ENCODE data around the gene TSC1.
"Not testable (repeated sequence)": the region's sequence is repeated elsewhere in the genome, so short reads cannot be mapped to it uniquely, and the experiment has no call there.

TSC1 gene

DNA sequence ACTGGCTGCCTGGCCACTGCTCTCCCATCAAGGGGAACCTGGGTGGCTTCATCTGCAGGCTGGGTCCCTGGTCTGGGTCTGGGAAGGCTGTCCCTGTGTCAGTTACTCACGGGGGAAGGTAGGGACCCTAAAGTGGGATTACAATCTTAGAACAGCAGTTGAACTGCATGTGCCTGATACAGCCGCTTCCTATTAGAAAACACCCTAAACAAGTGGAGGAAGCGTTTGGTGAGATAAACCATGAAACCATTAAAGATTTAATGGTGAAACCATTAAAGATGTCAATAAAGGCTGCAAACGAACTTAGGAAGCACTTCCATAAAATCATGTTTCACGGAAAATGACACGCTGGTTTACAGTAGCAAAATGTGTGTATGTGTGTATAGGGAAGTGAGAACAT is 31.5 kb upstream of the TSC1 start:
- no peak for DNase-seq

DNA sequence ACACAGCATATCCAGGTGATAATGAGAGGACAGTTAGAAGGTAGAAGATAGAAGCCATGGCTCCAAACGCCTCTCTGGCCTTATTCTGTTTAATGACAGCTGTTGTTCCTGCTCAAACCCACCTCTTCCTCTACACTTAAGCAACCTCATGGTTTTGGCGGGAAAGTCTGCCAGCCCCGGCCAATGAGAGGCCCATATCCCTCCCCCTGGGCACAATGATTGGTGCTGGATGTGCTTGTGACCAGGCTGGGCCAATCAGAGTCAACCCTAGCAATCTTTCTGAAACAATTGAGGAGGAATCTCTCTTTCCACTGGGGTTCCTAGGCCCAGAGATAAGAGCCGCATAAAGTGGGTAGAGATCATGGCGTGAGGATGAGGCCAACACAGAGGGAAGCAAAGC is 29.3 kb upstream of the TSC1 start:
- no peak for DNase-seq

DNA sequence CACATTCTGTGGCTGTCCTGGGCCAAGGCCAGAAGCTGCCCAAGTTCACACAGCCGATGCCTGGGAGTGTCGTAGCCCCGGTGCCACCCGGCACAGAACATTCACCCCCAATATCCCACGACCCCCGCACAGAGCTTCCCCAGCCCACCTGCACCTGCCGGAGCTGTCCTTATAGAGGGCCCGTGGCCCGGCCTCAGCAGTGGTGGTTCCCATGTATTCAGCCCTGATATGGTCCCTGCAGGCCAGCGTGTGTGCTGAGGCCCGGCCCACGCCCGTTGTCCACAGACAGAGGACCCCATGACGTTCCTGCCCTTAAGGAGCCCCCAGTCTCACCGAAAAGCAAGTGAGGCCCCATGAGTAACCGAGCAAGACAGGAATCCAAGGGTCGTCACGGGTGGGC is 28.8 kb upstream of the TSC1 start:
- DNase-seq = no peak

DNA sequence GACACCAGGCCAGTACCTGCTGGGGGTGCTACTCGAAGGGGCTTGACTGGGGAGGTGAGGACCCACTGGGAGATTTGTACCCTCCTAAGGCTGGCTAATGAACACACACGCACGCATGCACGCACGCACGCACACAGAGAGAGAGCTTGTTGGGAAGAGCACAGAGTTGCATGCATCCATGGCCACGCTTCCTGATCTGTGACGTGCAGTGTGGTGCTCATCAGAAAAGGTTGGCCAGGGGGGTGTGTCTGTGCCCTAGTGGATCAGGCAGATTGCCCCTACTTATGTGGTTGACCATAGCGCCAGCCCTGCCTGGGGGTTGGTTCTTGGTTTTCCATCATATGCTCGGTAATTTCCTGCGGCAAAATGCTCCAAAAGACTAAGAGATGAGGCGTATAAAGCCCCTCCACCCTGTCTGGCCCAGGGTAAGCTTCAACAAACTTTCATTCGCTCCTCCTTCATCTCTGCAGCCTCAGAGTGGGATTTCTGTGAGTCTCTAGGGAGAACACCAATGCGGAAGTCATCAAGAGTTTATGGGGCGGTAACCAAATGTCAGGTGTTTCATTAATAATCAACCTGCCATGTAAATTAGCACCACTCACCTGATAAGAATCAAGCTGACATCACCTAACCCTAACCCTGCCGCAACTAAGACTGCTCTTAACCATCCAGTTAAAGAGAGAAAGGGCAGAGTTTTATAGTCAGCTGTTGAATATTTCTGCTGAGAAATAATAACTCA is 26.1 kb upstream of the TSC1 start:
- DNase-seq = no peak

DNA sequence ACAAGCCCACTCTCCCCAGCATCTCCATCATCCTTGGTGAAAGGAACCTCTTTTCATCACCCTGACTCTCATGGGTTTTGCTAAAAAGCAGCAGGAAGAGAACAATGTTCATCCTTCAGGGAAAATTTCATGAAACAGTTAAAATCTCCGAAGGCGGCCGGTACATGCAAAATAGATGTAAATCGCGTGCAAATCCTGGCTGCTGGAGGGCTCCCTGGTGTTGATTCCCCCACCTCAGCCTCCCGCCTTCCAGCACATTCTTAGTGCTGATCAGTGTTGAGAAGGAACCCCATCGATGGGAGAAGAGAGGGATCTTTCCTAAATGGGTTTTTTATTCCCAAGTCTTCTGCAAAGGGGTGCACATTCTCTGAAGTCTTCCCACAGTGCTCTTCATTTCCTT is 25.4 kb upstream of the TSC1 start:
- DNase-seq = no peak

DNA sequence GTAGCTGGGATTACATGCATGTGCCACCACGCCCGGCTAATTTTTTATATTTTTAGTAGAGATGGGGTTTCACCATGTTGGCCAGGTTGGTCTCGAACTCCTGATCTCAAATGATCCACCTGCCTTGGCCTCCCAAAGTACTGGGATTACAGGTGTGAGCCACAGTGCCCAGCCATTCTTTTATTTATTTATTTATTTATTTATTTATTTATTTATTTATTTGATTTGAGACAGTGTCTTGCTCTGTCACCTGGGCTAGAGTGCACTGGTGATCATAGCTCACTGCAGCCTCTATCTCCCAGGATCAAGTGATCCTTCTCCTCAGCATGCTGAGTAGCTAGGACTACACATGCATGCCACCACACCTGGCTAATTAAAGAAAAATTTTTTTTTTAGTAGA is 23.5 kb upstream of the TSC1 start:
- DNase-seq = not testable (repeated sequence)

DNA sequence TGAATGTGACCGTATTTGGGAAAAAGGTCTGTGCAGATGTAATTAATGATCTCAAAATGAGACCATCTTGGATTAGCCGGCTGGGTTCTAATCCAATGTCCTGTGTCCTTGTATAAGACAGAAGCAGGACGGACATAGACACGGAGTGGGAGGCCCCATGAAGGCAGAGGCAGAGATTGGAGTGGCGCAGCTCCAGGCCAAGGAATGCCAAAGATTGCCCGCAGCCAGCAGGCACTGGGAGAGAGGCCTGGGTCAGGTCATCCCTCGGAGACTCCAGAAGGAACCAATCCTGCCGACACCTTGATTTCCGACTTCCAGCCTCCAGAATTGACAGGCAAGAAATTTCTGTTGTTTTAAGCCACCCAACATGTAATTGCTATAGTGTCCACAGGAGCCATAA is 21.1 kb upstream of the TSC1 start:
- no peak for DNase-seq

DNA sequence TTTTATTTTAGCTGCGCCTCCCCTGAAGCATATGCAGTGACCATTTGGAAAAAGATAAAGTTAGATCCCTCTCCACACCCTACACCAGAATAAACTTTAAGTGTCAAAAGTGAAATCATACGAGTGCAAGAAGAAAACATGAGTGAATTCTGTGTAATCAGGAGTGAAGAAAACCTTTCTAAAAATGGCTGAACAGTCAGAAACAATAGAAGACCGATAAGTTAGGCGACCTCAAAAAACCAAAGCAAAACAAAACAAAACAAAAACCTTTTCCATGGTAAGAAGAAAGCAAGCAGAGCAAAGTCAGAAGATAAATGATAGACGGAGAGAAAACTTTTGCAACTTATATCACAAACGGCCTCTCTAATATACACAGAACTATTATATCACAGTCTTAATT is 16.6 kb upstream of the TSC1 start:
- DNase-seq = no peak

DNA sequence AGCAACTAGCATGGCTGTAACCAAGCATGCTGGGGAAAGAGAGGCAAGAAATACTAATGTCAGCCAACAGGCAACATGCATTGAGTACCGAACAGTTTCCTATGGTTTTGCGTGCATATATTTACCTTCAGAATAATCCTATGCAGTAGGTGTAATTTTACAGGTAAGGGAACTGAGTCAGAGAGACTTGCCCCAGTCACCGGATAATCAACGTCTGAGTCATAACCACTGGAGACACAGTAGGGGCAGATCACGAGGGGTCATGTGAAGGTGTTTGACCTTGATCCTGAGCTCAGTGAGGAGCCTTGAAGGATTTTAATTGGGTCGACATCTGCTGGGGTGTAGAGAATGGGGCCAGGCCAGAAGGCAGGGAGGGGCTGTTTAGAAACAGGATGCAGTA is 13.4 kb upstream of the TSC1 start:
- no peak for DNase-seq

DNA sequence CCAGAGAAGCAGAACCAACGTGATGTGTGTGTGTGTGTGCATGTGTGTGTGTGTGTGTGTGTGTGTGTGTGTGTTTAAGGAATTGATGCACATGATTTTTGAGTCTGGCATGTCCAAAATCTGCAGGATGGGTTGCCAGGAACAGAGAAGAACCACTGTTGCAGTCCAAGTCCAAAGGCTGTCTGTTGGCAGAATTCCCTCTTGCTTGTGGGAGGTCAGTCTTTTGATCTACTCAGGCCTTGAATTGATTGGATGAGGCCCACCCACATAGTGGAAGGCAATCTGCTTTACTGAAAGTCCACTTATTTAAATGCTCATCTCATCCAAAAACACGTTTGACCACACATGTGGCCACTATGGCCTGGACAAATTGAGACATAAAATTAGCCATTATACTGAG is 11.4 kb upstream of the TSC1 start:
- no peak for DNase-seq

DNA sequence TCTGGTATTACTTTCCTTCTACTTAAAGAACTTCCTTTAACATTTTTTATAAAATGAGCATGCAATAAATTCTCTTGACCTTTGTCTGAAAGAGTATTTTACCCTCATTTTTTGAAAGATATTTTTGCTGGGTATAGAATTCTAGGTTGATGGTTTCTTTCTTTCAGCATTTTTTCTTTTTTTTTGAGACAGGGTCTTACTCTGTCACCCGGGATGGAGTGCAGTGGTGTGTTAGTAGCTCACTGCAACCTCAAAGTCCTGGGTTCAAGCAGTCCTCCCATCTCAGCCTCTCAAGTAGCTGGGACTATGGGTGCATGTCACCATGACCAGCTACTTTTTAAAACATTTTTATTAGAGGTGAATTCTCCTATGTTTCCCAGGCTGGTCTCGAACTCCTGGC is 10.7 kb upstream of the TSC1 start:
- no peak for DNase-seq

DNA sequence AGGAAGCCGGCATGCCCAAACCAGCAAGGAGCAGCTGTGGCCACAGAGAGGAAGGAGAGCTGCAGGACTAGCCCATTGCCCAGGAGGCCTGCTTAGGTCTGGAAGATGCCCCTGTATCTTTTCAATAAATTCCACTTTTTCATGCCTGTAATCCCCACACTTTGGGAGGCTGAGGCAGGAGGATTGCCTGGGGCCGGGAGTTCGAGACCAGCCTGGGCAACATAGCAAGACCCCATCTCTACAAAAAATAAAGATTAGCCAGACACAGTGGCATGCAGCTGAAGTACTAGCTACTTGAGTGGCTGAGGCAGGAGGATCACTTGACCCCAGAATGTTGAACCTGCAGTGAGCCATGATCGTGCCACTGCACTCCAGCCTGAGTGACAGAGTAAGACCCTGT is 5.3 kb upstream of the TSC1 start:
- DNase-seq = no peak

DNA sequence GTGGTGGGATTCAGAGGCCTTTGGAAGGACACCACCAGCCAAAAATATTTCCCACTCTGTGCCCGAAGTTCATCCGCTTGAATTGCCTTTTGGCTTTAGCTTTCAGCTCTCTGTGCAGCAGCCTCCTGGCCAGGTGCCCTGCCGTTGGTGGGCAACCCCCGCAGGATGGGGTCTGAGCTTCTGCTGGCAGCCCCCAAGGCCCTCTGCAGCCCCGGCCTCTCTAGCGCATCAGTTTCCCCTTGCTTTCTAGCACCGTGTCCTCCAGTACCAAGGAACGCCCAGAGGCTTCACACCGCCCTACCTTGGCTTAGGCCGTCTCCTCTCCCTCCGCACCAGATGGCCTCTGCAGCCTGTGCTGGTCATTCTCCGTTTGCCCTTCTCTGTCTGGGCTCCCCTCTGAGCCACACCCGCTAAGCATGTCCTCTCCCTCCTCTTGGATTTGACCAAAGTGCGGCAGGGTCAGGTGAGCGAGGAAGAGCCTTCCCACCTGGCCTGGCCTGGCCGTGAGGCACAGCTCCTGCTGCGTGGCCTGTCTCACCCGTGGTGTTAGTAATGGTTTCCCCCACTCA is 4.2 kb upstream of the TSC1 start:
- DNase-seq = no peak

DNA sequence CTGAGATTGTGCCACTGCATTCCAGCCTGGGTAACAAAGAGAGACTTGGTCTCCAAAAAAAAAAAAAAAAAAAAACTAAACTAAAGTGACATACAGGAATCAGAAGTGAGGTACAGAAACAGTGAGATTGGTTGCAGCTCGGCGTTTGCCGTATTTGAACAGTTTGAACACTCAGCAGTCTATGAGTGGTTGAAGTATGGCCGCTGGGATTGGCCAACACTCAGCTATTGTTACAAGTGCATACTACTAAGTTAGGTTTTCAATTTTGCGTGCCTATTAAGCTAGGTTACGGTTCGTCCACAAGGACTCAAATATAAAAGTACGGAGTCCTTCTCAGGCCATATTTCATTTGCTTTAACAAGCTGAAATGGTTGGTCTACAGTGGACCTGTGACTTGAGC is 3.3 kb upstream of the TSC1 start:
- no peak for DNase-seq

DNA sequence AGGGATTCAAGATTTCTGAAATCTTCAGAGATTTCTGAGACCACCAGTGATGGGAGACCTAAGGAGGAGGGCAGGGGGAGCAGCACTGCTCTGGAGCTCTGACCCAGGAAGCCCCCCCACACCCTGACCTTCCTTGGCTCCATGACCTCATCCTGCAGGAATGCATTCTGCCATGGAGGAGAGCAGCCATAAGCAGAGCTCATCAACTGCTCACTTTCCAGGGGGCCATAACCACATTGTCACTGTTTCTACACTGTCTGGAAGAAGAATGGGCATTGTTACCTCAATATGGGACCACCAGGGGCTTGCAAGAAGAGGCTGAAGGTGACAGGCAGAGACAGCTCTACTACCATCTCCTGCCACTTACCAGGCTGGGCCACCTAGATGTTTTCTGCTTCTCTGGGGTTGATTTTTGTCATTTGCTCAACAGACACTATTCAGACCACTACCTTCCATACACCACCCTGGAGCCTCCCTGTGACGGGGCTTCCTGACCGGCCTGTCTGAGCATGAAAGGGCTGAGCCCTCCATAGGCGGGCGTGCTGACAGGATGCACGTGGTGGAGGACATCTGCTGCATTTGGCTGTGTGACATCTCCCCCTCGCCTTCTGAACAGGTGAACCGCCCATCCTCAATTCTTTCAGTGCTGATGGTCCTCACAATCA is 2.3 kb upstream of the TSC1 start:
- DNase-seq = no peak

DNA sequence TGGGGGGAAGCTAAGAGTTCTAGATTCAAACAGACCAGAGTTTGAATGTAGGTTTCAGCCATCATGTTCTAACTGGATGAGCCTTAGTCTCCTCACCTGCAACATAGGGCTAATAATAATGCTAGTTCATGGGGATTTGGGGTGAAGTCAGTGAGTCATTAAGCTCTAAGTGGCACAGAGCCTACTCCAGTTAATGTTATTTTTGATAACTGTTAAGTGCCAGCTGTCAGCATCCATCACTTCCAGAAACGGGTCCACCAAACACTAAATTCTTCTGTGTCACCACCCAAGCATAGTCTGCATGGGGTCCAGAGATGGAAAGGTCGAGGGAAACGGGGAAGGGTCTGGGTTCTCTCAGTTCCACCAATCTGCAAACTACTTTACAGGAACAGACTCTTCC is 1.8 kb upstream of the TSC1 start:
- DNase-seq = no peak

DNA sequence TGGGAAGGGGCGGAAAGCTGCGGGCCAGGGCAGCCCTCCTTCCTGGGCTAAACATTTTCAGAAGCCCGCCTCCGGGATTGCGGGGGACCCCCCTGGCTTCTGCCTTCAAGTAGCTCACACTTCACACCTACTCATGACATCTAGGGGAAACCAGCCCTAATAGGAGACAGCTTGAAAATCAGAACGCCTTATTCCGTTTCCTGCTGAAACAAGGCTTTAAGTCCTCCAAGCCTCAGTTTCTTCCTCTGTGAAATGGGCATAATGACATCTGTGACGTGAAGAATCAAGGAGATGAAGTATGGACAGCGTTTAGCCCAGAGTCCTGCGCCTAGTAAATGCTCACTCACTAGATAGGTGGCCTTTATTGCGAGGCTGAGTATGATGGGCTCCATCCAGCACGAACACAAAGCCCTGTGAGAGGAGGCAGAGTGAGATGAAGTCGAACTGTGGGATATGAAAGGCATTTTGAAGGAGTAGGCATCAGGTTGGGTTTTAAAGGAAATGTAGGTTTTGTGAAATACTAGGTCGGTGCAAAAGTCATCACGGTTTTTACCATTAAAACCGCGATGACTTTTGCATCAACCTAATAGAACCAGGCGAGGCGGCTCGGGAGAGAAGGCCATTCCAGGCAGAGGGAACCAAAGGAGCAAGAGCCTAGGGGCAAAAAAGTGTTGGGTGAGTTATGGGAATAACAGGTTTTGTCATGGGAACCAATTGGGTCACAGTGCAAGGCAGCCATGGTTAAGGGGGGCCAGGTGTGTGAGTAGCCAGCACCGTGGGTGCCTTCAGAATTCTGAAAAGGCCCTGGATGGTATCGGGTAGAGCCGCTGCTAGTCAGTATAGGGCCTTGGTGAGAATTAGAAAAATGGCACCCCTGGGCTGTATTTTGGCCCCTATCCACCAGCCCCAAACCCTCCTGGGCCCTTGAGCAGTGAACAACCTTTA is 1.0 kb upstream of the TSC1 start:
- DNase-seq = no peak

DNA sequence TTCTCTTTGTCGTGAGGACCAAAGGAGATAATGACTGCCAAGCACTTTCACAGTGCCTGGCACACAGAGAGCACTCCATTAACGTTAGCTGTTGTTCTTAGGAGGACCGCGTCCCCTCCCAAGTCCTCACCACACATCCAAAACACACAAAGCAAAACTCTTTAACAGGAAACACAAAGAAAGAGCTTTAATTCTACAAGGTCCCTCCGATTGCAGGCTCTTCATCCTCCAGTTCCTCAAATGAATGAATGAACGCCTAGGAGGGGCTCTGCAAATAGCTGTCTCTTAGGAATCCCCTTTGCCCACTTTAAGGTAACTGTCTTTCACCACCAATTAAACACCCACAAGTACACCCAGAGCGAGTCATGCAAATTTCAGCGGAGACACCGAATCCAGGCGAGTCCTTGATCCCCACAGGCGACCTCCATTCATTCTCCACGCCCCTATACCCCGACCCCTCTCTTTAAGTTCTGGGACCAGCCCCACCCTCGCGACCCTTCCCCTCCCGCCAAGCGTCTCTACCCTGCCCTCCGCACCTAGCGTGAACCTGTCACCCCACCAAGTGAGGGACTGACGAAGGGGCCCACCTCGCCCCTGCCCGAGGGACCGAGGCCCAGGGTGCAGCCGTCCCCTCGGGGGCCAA is 644 bp downstream of the TSC1 start:
- DNase-seq = no peak

DNA sequence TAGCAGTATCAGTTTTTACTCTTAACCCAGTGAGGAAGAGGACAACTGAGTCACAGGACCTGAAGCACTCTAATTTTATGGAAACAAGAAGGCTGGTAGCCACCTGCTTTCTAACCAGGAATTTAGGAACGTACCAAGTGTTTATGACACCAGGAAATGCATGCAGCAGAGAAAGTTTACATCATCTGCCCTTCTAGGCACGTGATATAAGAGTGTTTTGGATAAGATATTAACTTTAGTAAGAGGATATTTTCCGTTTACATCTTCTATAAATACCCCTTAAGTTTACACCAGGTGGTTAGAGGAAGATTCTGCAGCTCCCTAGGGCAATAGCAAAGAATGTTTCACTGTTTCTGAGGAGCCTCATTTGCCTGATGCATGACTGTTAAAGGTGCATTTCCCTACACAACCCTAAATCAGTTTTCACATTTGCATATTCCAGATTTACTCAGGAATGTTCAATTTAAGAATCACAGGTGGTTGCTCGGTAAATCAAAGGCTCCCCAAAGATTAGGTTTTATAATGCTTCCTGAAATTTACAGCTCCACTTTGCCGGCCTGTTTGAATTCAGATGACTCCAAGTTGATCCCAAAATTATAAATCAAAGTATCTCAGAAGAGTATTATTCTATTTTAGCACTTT is 1.8 kb downstream of the TSC1 start:
- DNase-seq = no peak

DNA sequence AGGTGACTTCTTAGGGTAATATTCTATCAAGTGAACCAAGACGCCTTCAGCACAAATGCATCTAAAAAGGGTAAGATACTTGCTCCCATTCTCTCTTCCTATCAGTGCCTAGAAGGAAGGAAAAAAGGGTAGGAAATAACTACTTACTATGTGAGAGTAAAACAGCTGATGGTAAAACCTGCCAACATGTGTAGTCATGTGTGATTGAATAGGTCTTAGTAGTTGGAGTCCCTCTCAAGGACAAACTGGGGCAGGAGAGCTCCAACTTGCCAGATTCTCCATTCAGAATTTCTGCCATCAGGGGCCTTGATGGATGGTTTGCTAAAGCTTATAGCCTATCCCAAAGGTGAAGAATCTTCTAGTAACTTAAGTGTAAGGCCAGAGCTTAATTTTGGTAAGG is 5.2 kb downstream of the TSC1 start:
- DNase-seq = no peak

DNA sequence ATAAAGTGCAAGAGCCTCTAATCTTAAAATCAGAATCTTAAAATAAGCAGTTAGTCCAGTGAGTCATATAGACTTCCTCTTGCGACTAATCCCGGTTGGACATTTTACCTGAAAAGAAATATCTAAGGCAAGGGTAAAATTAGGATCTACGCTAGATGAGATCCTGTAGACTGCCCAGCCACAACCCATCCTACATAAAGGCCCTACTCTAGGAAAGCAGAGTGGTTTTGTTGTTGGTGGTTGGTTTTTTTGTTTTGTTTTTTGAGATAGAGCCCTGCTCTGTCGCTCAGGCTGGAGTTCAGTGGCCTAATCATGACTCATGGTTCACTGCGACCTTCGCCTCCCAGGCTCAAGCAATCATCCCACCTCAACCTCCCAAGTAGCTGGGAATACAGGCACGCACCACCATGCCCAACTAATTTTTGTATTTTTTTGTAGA is 6.9 kb downstream of the TSC1 start:
- DNase-seq = no peak

DNA sequence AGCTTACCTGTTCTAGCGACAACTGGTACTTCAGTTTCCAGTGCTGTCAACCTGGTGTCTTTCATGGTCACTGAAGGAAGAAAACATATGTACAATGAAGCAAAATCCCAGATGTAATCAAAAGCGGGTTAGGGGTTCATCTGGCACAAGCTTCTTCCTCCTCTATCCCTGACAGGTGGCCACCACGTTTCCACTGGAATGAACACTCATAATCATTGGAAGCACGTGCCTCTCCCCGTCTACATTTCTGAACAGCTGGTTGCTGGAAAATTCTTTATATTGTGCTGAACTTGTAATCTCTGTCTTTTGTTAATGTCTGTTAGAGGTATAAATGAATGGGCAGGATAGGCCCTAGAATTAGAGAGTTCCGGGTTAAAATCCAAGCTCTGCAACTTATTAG is 9.4 kb downstream of the TSC1 start:
- no peak for DNase-seq

All from NK-92 treated with Interleukin-12 subunit alpha and Interleukin-12 subunit beta, amount 100 ng/mL, for 24 hours (cell line).